Esophagus squamous epithelium (tissue), 5 donors: Measurements from ENCODE around the gene PRPF38A. TPM values are rescaled to one million over a fixed set of nuclear protein-coding genes. Genes with fewer than 3 reads are reported as not detected.
"Not testable (repeated sequence)": the region's sequence is repeated elsewhere in the genome, so short reads cannot be mapped to it uniquely, and the experiment has no call there.

Experiments
- DNase-seq: peaks from one replicate; lab custom pipeline; 2025; lab: John Stamatoyannopoulos, UW
- H3K27ac ChIP-seq, 4 donors: fragments of 200-600 bp; sonication (generic); one replicate each; pipeline ENCODE4 v1.5.1; 2016 to 2019; ENCODE audit warnings: mild to moderate bottlenecking in 1 of 4
- H3K27me3 ChIP-seq, 4 donors: fragments of 200-600 bp; sonication (generic); 1 replicate in 3 of 4; 2 replicates in 1 of 4; pipeline versions ENCODE4 v1.5.1 to v1.6.0; 2017 to 2021; ENCODE audit warnings: antibody characterized with exemption in 1 of 4
- H3K36me3 ChIP-seq, 3 donors: fragments of 200-600 bp; sonication (generic); one replicate each; pipeline ENCODE4 v1.5.1; 2016 to 2019
- H3K4me1 ChIP-seq, 3 donors: fragments of 200-600 bp; sonication (generic); one replicate each; pipeline ENCODE4 v1.5.1; 2017 to 2019
- H3K4me3 ChIP-seq, 4 donors: fragments of 200-600 bp; sonication (generic); 1 replicate in 3 of 4; 2 replicates in 1 of 4; pipeline ENCODE4 v1.5.1; 2016 to 2019; ENCODE audit warnings: mild to moderate bottlenecking in 2 of 4, moderate library complexity in 1 of 4
- H3K9me3 ChIP-seq, 3 donors: fragments of 200-600 bp; sonication (generic); one replicate each; pipeline ENCODE4 v1.5.1; 2016 to 2019
- CTCF ChIP-seq, 6 experiments: fragments of 450-650 bp in 4 of 6; fragments of 200-600 bp in 2 of 6; sonication (generic) in 2 of 6; IDR thresholded peaks; one replicate each; pipeline ENCODE4 v1.5.1; 2016 to 2019; ENCODE audit warnings: antibody characterized with exemption in 6 of 6, mild to moderate bottlenecking in 4 of 6, moderate library complexity in 4 of 6
- POLR2A ChIP-seq, 4 donors: fragments of 450-650 bp; IDR thresholded peaks; one replicate each; pipeline ENCODE4 v1.6.1; 2017; ENCODE audit warnings: antibody characterized with exemption in 4 of 4, mild to moderate bottlenecking in 4 of 4, moderate library complexity in 3 of 4
- WGBS, 2 donors: methylation state at CpG; one replicate each; pipeline ENCODE4 v1.1.5; 2018; 5-methylcytosine and 5-hydroxymethylcytosine counted together
- intact Hi-C: fragments of 100-400 bp; cut with DNase I; formaldehyde crosslinking; loops from one replicate; pipeline ENCODE4 v1.15.0; 2022
- total RNA-seq, 4 donors: library from RNA; depleted of rRNA; stranded (reverse); fragments of >200 nt; gene quantifications; one replicate each; pipeline ENCODE4 v1.1.0, GENCODE V29; 2016
- donor health status: DM: yes; HTN: yes; CAD: no.

Gene PRPF38A
- total RNA-seq, 4 donors from 2014 or later: 9.6 to 18.1 (median 14.6) TPM

- no peak for DNase-seq
- no peaks in the 10 kb centered on the region for H3K9me3 ChIP-seq
- H3K27ac ChIP-seq: peak overlapping the region; percentile 95 to 100 (median 97)
- peak in 1 of 4 donors; percentile 10 for TF ChIP-seq POLR2A (IDR thresholded peaks at IDR 0.05)
- no peak for TF ChIP-seq CTCF (IDR thresholded peaks at IDR 0.05)
- no peaks in the 10 kb centered on the region for H3K27me3 ChIP-seq
- 5 to 10% methylated on average over 18 to 20 of the region's 22 CpGs for WGBS, 2 donors
- H3K4me3 ChIP-seq: peak overlapping the region; percentile 81 to 98 (median 86)
- intact Hi-C loops: no loop called here
- H3K4me1 ChIP-seq: peaks cover 21 to 51% (median 25%) of the 10 kb centered on the region in 3 donors
- H3K36me3 ChIP-seq: peaks cover 22 to 41% (median 27%) of the 10 kb centered on the region in 3 donors
Measured at GRCh38 chr1:52365071-52365745, 39.2 kb upstream of the PRPF38A start.

- intact Hi-C loops: no loop called here
- WGBS, 2 donors: 0% methylated on average over 3 to 18 of the region's 92 CpGs
- Histone ChIP-seq H3K4me1 (peaks cover 21 to 51% (median 25%) of the 10 kb centered on the region in 3 donors), H3K27me3 (no peaks in the 10 kb centered on the region), H3K27ac (peak within 1 kb of the TSS; percentile 95 to 100 (median 97)), H3K4me3 (peak within 1 kb of the TSS; percentile 81 to 98 (median 86)), H3K36me3 (peaks cover 15 to 34% (median 20%) of the 10 kb centered on the region in 3 donors), H3K9me3 (no peaks in the 10 kb centered on the region)
- peak in 3 of 4 donors; percentile 87 to 94 (median 94) for TF ChIP-seq POLR2A (IDR thresholded peaks at IDR 0.05)
- TF ChIP-seq CTCF (IDR thresholded peaks at IDR 0.05): peak in 5 of 6 experiments; percentile 16 to 58 (median 53)
- DNase-seq: peak; percentile 88
Measured at GRCh38 chr1:52365746-52366516, 38.5 kb upstream of the PRPF38A start, which contains the start of gene CC2D1B. Gene CC2D1B (minus strand): TSS chr1:52366205. CDS start chr1:52364620, 1,585 bp downstream.

- Histone ChIP-seq H3K9me3 (no peaks in the 10 kb centered on the region), H3K27ac (peak overlapping the region; percentile 95 to 100 (median 97)), H3K36me3 (peaks cover 9 to 29% (median 14%) of the 10 kb centered on the region in 3 donors), H3K4me3 (peak overlapping the region; percentile 81 to 98 (median 86)), H3K27me3 (no peaks in the 10 kb centered on the region), H3K4me1 (peaks cover 21 to 51% (median 25%) of the 10 kb centered on the region in 3 donors)
- WGBS, 2 donors: 22 to 24% methylated on average over 6 to 7 of the region's 8 CpGs
- intact Hi-C loops: no loop called here
- no peak for TF ChIP-seq POLR2A (IDR thresholded peaks at IDR 0.05)
- TF ChIP-seq CTCF (IDR thresholded peaks at IDR 0.05): no peak
- DNase-seq: no peak
Measured at GRCh38 chr1:52366517-52366827, 37.9 kb upstream of the PRPF38A start.

- Histone ChIP-seq H3K4me3 (no peak overlapping the region), H3K27ac (peak overlapping the region in 1 of 4 donors; percentile 97), H3K9me3 (no peaks in the 10 kb centered on the region), H3K4me1 (peaks cover 21 to 51% (median 25%) of the 10 kb centered on the region in 3 donors), H3K27me3 (no peaks in the 10 kb centered on the region), H3K36me3 (peaks cover 1 to 21% (median 6%) of the 10 kb centered on the region in 3 donors)
- intact Hi-C loops: no loop called here
- WGBS, 2 donors: 84 to 88% methylated on average over 5 of the region's 5 CpGs
- no peak for TF ChIP-seq POLR2A (IDR thresholded peaks at IDR 0.05)
- DNase-seq: no peak
Measured at GRCh38 chr1:52367272-52367671, 37.1 kb upstream of the PRPF38A start.

GRCh38 chr1:52368383-52369172 is 35.8 kb upstream of the PRPF38A start:
- intact Hi-C loops: no loop called here
- Histone ChIP-seq H3K27ac (peak overlapping the region; percentile 80 to 89 (median 88)), H3K27me3 (no peaks in the 10 kb centered on the region), H3K4me3 (peak overlapping the region; percentile 50 to 73 (median 52)), H3K4me1 (peaks cover 21 to 50% (median 25%) of the 10 kb centered on the region in 3 donors), H3K36me3 (peaks cover 0 to 15% (median 0%) of the 10 kb centered on the region in 3 donors), H3K9me3 (no peaks in the 10 kb centered on the region)
- TF ChIP-seq CTCF (IDR thresholded peaks at IDR 0.05) (no peak), POLR2A (IDR thresholded peaks at IDR 0.05) (no peak)
- WGBS, 2 donors: 6 to 14% methylated on average over 11 to 38 of the region's 51 CpGs
- no peak for DNase-seq

GRCh38 chr1:52369851-52370250 is 34.6 kb upstream of the PRPF38A start:
- H3K36me3 ChIP-seq: peaks cover 0 to 18% (median 0%) of the 10 kb centered on the region in 3 donors
- peaks cover 15 to 37% (median 17%) of the 10 kb centered on the region in 3 donors for H3K4me1 ChIP-seq
- H3K4me3 ChIP-seq, H3K27ac ChIP-seq, H3K9me3 ChIP-seq, intact Hi-C loops, DNase-seq, H3K27me3 ChIP-seq: not testable (repeated sequence)
- WGBS, 2 donors: 54 to 73% methylated on average over 1 of the region's 1 CpG
